DMS53 treated with DMSO at 0.1 percent for 48 hours (cell line): ENCODE results near the gene LSM3.

Source experiments
- DNase-seq: peaks from one replicate; lab custom pipeline; 2025; ENCODE audit not compliant: unreplicated experiment; lab: John Stamatoyannopoulos, UW

The LSM3 gene

GRCh38 chr3:14238356-14238755 lies 59.7 kb downstream of the LSM3 start:
- no peak for DNase-seq

GRCh38 chr3:14238930-14239329 lies 60.3 kb downstream of the LSM3 start:
- no peak for DNase-seq

- DNase-seq, result no peak
These were observed 61.3 kb downstream of the LSM3 start for GRCh38 chr3:14239940-14240339.

- DNase-seq, result no peak
These were observed 61.7 kb downstream of the LSM3 start for GRCh38 chr3:14240366-14240765.

- DNase-seq, result no peak
These were observed 63.1 kb downstream of the LSM3 start for GRCh38 chr3:14241716-14242115.

GRCh38 chr3:14242490-14243311 lies 64.1 kb downstream of the LSM3 start:
- no peak for DNase-seq

GRCh38 chr3:14243782-14244181 lies 65.2 kb downstream of the LSM3 start:
- no peak for DNase-seq

- DNase-seq, result no peak
These were observed 66.1 kb downstream of the LSM3 start for GRCh38 chr3:14244521-14245247.

- DNase-seq, result no peak
These were observed 66.6 kb downstream of the LSM3 start for GRCh38 chr3:14245248-14245639.

- no peak for DNase-seq
These were observed 67.2 kb downstream of the LSM3 start for GRCh38 chr3:14245822-14246221.

GRCh38 chr3:14246414-14246813 lies 67.8 kb downstream of the LSM3 start:
- DNase-seq, result no peak

- no peak for DNase-seq
These were observed 69.8 kb downstream of the LSM3 start for GRCh38 chr3:14248477-14248848.

- no peak for DNase-seq
These were observed 70.4 kb downstream of the LSM3 start for GRCh38 chr3:14248849-14249523.
